Uterus (tissue), 2 donors: Measurements from ENCODE around the gene CPVL.

ENCODE experiments used
- CTCF ChIP-seq, 4 experiments: fragments of 200-600 bp in 2 of 4; fragments of 450-650 bp in 2 of 4; sonication (generic) in 2 of 4; IDR thresholded peaks; one replicate each; pipeline ENCODE4 v1.5.1; 2016 to 2019; ENCODE audit warnings: antibody characterized with exemption in 4 of 4, mild to moderate bottlenecking in 2 of 4, moderate library complexity in 1 of 4
- POLR2A ChIP-seq, 2 donors: fragments of 450-650 bp; IDR thresholded peaks; one replicate each; pipeline ENCODE4 v1.6.1; 2016; ENCODE audit warnings: antibody characterized with exemption in 2 of 2, mild to moderate bottlenecking in 1 of 2, moderate library complexity in 1 of 2

- TF ChIP-seq CTCF (IDR thresholded peaks at IDR 0.05) (no peak), POLR2A (IDR thresholded peaks at IDR 0.05) (no peak)
Measured at GRCh38 chr7:29185613-29186012, 39.3 kb upstream of the CPVL start.
